HG03460 (cell line): ENCODE measurements around the gene BLNK.
"Not testable (repeated sequence)": the region's sequence is repeated elsewhere in the genome, so short reads cannot be mapped to it uniquely, and the experiment has no call there.

Experiments used
- ATAC-seq: cut with Tn5 transposase; IDR thresholded peaks from one replicate; pipeline ENCODE4 v1.9.1; 2021; ENCODE audit not compliant: unreplicated experiment

The BLNK gene

GRCh38 chr10:96230527-96230926, 40.8 kb downstream of the BLNK start:
- ATAC-seq, result no peak

- ATAC-seq, result no peak
Measured at GRCh38 chr10:96229568-96230030, 41.8 kb downstream of the BLNK start.

GRCh38 chr10:96228408-96228994, 42.9 kb downstream of the BLNK start:
- ATAC-seq, result no peak

GRCh38 chr10:96227206-96227605, 44.2 kb downstream of the BLNK start:
- ATAC-seq, result no peak

- ATAC-seq, result no peak
Measured at GRCh38 chr10:96225119-96225518, 46.2 kb downstream of the BLNK start.

- ATAC-seq, result no peak
Measured at GRCh38 chr10:96222908-96223307, 48.5 kb downstream of the BLNK start.

GRCh38 chr10:96222441-96222840, 48.9 kb downstream of the BLNK start:
- no peak for ATAC-seq

- ATAC-seq, result no peak
Measured at GRCh38 chr10:96218826-96219225, 52.5 kb downstream of the BLNK start.

GRCh38 chr10:96217711-96218110, 53.7 kb downstream of the BLNK start:
- ATAC-seq, result no peak

- ATAC-seq, result no peak
Measured at GRCh38 chr10:96216775-96217174, 54.6 kb downstream of the BLNK start.

- no peak for ATAC-seq
Measured at GRCh38 chr10:96212911-96213310, 58.5 kb downstream of the BLNK start.

- ATAC-seq, result no peak
Measured at GRCh38 chr10:96211764-96212163, 59.6 kb downstream of the BLNK start.

GRCh38 chr10:96208946-96209345, 62.4 kb downstream of the BLNK start:
- ATAC-seq, result no peak

- ATAC-seq, result peak; percentile 74
Measured at GRCh38 chr10:96208271-96208670, 63.1 kb downstream of the BLNK start.

- ATAC-seq, result no peak
Measured at GRCh38 chr10:96205580-96205979, 65.8 kb downstream of the BLNK start.

GRCh38 chr10:96201525-96201924, 69.8 kb downstream of the BLNK start:
- ATAC-seq, result no peak

- ATAC-seq, result not testable (repeated sequence)
Measured at GRCh38 chr10:96189505-96189904, 81.9 kb downstream of the BLNK start.

- no peak for ATAC-seq
Measured at GRCh38 chr10:96188916-96189315, 82.5 kb downstream of the BLNK start.

- ATAC-seq, result no peak
Measured at GRCh38 chr10:96188421-96188820, 82.9 kb downstream of the BLNK start.

GRCh38 chr10:96176985-96177384, 94.4 kb downstream of the BLNK start:
- no peak for ATAC-seq

GRCh38 chr10:96172666-96173065, 98.7 kb downstream of the BLNK start:
- ATAC-seq, result no peak

GRCh38 chr10:96170230-96170629, 101.1 kb downstream of the BLNK start:
- no peak for ATAC-seq

- ATAC-seq, result no peak
Measured at GRCh38 chr10:96168546-96168945, 102.8 kb downstream of the BLNK start.
